ENCODE data around the gene FBXO8.
"Not testable (repeated sequence)": the region's sequence is repeated elsewhere in the genome, so short reads cannot be mapped to it uniquely, and the experiment has no call there.

Gene FBXO8

DNA sequence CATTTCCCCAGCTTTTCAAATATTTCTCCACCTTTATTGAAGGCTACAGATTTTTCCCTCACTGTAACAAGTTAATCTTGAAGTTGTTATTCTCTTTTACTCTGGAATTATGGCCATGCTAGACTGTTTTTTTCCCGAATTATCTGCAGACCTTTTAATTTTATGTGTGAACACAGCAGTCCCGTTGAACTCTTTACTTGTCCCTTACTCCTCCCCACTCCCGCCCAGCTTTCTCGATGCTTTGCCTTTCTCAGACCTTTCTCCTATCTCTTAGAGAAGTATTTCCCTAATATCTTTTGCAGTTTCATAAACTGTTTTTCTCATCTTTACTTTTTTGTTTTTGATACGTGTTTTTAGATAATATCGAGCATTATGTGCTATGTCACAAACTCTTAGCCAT is 1.0 kb upstream of the FBXO8 start:
- no peak for DNase-seq (ENCODE audit: low spot score)

- peak; percentile 90 for DNase-seq (ENCODE audit: low spot score)
Observed at GRCh38 chr4:174282836-174283506, 496 bp downstream of the FBXO8 start.

DNA sequence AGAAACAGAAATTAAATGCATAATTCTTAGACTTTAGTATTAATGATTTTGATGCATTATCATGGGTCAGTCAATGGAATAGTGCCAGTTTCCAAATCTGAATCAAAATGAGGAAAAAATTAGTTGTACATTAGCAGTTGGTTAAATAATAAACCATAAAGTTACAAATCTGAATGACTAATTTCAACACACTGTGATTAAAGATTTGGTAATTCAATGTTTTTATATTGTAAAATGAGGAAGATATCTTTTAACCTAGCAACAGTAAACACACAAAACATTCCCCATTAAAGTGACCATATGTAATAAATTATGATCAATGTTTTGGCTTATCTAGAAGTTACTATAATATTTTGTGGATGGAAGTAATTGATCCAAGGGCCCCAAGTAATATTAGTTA is 1.6 kb downstream of the FBXO8 start:
- DNase-seq (ENCODE audit: low spot score) = no peak

DNA sequence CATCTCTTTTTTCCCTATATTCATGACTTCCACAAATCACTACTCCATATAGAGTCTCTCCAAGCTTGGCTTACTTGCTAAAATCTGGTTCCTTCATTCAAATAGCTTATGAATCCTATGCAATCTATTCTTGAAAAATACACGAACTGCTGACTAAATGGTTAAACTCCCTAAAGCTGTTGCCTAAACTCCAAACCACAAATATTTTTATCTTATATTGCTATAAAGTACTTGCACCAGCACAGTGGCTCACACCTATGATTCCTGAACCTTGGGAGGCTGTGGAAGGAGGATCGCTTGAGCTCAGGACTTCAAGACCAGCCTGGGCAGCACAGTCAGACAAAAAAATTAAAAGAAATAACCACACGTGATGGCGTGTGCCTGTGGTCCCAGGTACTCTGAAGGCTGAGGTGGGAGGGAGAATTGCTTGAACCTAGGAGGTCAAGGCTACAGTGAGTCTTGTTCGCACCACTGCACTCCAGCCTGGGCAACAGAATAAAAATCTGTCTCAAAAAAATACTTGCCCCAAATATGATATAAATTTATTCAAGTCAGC is 2.2 kb downstream of the FBXO8 start:
- no peak for DNase-seq (ENCODE audit: low spot score)

DNA sequence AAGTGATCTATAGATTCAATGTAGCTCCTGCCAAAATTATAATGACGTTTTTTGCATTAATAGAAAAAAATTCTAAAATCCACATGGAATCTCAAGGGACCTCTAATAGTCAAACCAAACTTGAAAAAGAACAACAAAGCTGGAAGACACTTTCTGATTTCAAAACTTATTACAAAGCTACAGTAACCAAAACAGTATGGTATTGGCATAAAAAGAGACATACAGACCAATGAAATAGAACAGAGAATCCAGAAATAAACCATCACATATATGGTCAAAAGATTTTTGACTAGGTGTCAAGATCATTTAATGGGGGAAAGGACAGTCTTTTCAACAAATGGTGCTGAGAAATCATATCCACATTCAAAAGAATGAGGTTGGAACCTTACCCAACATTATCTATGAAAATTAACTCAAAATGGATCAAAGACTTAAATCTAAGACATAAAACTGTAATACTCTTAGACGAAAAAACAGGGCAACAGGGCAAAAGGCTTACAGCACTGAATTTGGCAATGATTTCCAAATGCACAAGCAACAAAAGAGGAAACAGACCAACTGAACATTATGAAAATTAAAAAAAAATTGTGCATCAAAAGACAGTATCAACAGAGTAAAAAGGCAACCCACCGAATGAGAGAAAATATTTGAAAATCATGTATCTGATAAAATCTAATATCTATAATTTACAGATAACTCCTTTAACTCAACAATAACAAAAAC is 3.9 kb downstream of the FBXO8 start:
- no peak for DNase-seq (ENCODE audit: low spot score)

DNA sequence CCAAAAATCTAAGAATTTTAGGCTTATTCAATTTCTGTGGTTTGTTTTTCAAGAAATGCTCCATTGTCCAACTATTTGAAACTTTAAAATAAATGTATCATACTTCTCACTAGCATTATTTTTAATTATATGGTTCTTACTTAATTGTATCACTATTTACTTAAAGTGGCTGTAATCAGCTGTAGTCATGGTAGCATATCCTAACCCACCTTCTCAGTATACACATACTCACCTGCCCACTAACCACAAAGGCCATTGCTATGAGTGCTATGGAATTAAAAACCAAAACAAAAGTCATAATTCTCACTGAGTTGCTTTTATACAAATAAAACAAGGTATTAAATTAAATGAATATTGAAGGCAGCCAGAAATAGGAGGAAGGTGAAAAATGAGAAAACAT is 5.0 kb downstream of the FBXO8 start:
- peak; percentile 9 for DNase-seq (ENCODE audit: low spot score)

GRCh38 chr4:174277433-174277832 is 6.0 kb downstream of the FBXO8 start:
- DNase-seq (ENCODE audit: low spot score) = no peak

DNA sequence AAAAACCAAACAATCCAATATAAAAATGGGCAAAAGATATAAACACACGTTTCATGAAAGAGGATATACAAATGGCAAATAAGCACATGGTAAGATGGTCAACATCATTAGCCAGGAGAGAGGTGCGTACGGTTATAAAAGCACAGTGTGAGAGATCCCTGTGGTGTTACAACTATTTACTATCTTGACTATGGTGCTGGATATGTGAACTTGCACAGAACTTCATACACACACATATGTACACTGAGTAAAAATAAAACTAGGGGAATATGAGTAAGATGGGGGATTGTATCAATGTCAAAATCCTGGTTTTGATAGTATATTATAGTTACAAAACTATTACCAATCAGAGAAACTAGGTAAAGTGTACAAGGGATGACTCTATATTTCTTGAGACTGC is 8.4 kb downstream of the FBXO8 start:
- no peak for DNase-seq (ENCODE audit: low spot score)

DNA sequence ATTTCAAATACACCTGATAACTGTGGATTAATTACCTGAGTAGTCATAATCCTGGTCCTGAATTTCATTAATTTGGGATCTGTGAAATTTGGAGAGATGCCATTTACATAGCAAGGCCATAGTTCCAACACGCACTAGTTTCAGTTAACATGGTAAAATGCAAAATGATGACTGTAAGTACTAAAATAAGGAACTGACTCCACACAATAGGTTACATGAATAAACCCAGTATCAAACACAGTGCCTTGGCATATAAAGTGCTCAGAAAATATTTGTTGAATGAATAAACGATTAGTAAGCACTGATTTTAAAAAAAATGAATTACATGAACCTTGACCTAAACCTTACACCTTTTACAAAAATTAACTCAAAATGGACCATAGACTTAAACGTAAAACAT is 9.0 kb downstream of the FBXO8 start:
- no peak for DNase-seq (ENCODE audit: low spot score)

- DNase-seq (ENCODE audit: low spot score) = no peak
Observed at GRCh38 chr4:174273930-174274329, 9.5 kb downstream of the FBXO8 start.

GRCh38 chr4:174266416-174266815 is 17.1 kb downstream of the FBXO8 start:
- no peak for DNase-seq (ENCODE audit: low spot score)

DNA sequence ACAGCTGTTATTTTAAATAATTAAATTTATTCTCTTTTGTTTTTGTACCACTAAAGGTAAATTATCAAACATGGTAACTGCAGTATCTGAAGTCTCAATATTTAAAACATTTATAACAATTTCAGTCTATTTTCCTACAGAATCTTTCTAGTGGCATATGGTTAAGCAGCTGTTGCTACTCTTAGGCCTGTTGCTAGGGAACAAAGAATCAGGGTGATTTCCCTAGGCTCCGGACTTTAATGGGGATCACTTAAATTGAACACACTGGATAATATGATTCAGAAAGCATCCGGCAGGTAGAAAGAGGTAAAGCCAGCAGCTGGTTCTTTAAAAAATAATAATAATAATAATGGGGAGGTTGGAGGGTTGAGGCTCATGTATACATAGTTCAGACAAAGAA is 17.6 kb downstream of the FBXO8 start:
- DNase-seq (ENCODE audit: low spot score) = no peak

DNA sequence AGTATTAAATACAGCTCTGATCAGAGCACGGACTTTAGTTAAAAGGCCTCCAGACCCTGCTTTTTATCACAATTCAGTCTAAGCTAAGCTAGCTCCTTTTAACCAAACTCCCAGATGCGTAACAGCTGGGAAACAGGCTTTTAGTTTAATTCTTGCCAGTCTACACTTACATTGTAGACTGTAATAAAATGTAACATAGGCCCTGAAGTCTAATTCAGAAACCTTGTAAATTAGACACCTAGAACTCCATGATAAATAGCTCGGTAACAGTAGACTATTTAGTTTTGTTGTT is 20.1 kb downstream of the FBXO8 start:
- DNase-seq (ENCODE audit: low spot score) = no peak

DNA sequence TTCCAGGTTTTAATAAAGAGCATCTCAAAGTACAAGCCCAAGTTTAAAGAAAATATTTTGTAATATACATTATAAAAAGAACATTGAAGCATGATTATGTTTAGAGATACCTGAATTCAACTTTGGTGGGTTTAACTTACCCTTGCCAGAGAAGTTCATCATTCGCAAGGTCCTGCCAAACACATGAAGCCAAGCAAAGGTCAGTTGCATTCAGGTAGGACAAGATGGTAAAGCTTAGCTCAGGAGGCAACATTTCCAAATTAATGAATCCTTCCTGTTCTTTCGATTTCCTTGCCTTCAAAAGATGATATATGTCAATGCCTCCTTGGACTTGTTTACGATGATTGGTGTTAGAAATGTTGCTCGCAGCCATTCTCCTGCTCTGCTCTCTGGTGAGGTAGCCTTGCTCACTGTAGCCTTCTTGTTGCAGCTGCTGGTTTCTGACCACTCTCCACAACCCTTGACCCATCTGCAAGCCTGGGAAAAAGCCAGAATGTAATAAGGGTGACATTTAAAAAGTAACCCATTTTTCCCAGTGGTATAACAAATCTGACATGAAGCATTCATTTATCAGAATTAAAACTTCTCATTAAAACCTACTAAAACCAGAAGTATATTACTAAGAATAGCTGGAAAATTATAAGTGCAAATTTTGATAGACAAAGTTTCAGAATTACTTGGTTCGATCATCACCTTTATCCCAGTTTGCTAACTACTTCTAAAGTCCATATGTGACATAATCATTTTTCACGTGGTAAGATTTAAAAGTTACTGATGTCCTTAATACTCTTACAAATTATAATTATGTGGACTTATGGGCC is 20.6 kb downstream of the FBXO8 start:
- no peak for DNase-seq (ENCODE audit: low spot score)

- DNase-seq (ENCODE audit: low spot score) = not testable (repeated sequence)
Observed at GRCh38 chr4:174261432-174261831, 22.0 kb downstream of the FBXO8 start.

DNA sequence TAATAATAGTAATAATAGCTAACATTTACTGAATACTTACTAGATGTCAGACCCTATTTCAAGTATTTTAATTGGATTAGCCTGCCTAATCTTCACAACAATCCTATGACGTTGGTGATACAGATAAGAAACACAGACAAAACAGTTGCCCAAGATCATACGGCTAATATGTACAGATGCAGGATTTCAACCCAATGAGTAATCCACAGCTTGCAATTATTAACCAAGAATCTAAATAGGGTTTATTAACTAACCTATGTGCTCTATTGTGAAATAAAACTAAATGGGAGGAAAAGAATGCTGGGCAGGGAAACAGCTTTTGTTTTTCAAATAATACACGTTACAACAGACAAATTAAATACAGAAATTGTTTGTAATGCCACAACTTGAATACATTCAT is 23.4 kb downstream of the FBXO8 start:
- DNase-seq (ENCODE audit: low spot score) = no peak

DNA sequence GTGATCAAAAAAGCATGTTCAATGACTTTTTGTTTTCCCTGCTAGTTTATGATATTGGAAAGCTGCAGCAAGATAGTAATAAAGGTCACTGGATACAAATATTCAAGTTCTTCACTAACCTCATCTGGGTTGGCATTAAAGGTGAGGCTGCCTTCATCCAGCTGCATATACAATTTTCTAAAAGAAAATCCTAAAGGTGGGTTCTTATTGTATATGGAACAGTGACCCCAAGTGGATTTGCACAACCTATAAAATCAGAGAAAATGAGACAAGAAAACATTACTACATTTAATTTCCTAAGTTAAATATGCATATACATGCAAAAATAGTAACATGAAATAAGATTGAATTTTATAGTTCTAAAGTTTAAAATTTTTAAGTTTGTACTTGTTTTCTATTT is 23.9 kb downstream of the FBXO8 start:
- no peak for DNase-seq (ENCODE audit: low spot score)

- DNase-seq (ENCODE audit: low spot score) = no peak
Observed at GRCh38 chr4:174256277-174256713, 27.2 kb downstream of the FBXO8 start.

- no peak for DNase-seq (ENCODE audit: low spot score)
Observed at GRCh38 chr4:174255786-174256185, 27.7 kb downstream of the FBXO8 start.

DNA sequence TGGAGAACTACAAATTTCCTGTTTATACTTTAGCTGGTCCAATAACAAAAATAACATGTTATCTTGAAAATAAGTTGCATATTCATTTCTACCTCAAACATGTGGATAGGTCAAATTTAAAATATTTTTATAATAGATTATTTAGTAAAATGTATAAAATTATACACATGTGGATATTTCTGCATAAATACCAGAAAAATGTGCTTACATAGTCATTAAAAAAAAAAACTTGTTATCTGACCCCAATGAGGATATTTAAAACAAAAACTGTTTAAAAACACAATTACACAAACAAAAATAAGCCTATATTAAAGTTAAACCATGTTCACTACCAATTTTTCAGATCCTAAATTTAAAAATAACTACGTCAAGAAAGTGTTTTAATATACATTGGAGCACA is 28.1 kb downstream of the FBXO8 start:
- no peak for DNase-seq (ENCODE audit: low spot score)

DNA sequence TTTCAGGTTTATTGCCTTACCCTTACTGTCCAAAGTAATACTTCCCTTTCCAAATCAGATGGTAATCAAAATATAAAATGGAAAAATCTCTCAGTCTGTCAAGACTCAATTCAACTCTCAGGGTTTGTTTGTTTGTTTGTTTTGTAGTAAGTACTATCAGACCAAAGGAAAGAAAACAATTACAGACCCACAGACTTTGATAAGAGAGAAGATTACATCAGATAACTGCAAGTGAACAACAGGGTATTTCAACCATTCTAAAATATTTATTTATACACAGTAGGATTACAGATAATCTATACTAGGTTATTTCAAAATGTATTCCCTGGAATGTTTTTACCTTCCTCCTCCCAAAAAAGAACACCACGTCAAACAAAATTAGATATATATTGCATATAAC is 28.9 kb downstream of the FBXO8 start:
- DNase-seq (ENCODE audit: low spot score) = no peak

GRCh38 chr4:174252412-174252811 is 31.1 kb downstream of the FBXO8 start:
- no peak for DNase-seq (ENCODE audit: low spot score)

- DNase-seq (ENCODE audit: low spot score) = no peak
Observed at GRCh38 chr4:174248407-174248806, 35.1 kb downstream of the FBXO8 start.
